HG03039 (cell line): ENCODE data around the gene CAMSAP2.

Source experiments
- ATAC-seq: cut with Tn5 transposase; IDR thresholded peaks from one replicate; pipeline ENCODE4 v1.9.1; 2021; ENCODE audit warnings: mild to moderate bottlenecking, moderate library complexity; ENCODE audit not compliant: unreplicated experiment

CAMSAP2 gene

GRCh38 chr1:200837931-200838571 lies 99.4 kb downstream of the CAMSAP2 start:
- ATAC-seq = no peak

- no peak for ATAC-seq
Measured at GRCh38 chr1:200838676-200839445, 100.2 kb downstream of the CAMSAP2 start.

GRCh38 chr1:200845360-200845759 lies 106.7 kb downstream of the CAMSAP2 start:
- no peak for ATAC-seq

GRCh38 chr1:200846398-200846797 lies 107.7 kb downstream of the CAMSAP2 start:
- ATAC-seq = no peak

- ATAC-seq = no peak
Measured at GRCh38 chr1:200849430-200849829, 110.7 kb downstream of the CAMSAP2 start.

- ATAC-seq = no peak
Measured at GRCh38 chr1:200850554-200850953, 111.9 kb downstream of the CAMSAP2 start.

- ATAC-seq = no peak
Measured at GRCh38 chr1:200856716-200857357, 118.1 kb downstream of the CAMSAP2 start.

- no peak for ATAC-seq
Measured at GRCh38 chr1:200857804-200858203, 119.1 kb downstream of the CAMSAP2 start.

GRCh38 chr1:200861937-200862647 lies 123.4 kb downstream of the CAMSAP2 start:
- ATAC-seq = no peak

- no peak for ATAC-seq
Measured at GRCh38 chr1:200862713-200863415, 124.2 kb downstream of the CAMSAP2 start.

- no peak for ATAC-seq
Measured at GRCh38 chr1:200866116-200866515, 127.4 kb downstream of the CAMSAP2 start.

GRCh38 chr1:200866521-200866920 lies 127.8 kb downstream of the CAMSAP2 start:
- ATAC-seq = peak; percentile 79

GRCh38 chr1:200867018-200867811 lies 128.5 kb downstream of the CAMSAP2 start:
- ATAC-seq = peak; percentile 5

- no peak for ATAC-seq
Measured at GRCh38 chr1:200869376-200869752, 130.7 kb downstream of the CAMSAP2 start.

- peak; percentile 46 for ATAC-seq
Measured at GRCh38 chr1:200869753-200870391, 131.2 kb downstream of the CAMSAP2 start.

- ATAC-seq = no peak
Measured at GRCh38 chr1:200872446-200873115, 133.9 kb downstream of the CAMSAP2 start, which contains the start of gene GPR25. GPR25 (plus strand) TSS chr1:200872981; CDS start chr1:200873038, 57 bp downstream.

- ATAC-seq = no peak
Measured at GRCh38 chr1:200873116-200873670, 134.5 kb downstream of the CAMSAP2 start.

GRCh38 chr1:200873671-200874397 lies 135.1 kb downstream of the CAMSAP2 start:
- no peak for ATAC-seq
